GM13976 (cell line): ENCODE results near the gene KLF15.

ENCODE experiments used
- DNase-seq: peaks from one replicate; pipeline ENCODE4 v3.0.0; 2012; ENCODE audit warnings: low spot score
- in situ Hi-C: fragments of 300-500 bp; cut with MboI; formaldehyde crosslinking; loops from one replicate; pipeline ENCODE4 v1.12.0; 2022; ENCODE audit warnings: low sequenced_read_pairs, mixed read lengths, inconsistent platforms; ENCODE audit not compliant: unreplicated experiment
- TF ChIP-seq, protein P1 (sequence below): IDR thresholded peaks from 2 replicates; pipeline ENCODE4 v1.5.1; 2012; ENCODE audit warnings: borderline replicate concordance, mild to moderate bottlenecking; ENCODE audit not compliant: insufficient read depth; ENCODE audit errors: extremely low read depth, missing control alignments, control extremely low read depth

The KLF15 gene

GRCh38 chr3:126371096-126371705 is 14.0 kb upstream of the KLF15 start:
- in situ Hi-C loops, result no loop called here
- TF ChIP-seq, protein P1, sequence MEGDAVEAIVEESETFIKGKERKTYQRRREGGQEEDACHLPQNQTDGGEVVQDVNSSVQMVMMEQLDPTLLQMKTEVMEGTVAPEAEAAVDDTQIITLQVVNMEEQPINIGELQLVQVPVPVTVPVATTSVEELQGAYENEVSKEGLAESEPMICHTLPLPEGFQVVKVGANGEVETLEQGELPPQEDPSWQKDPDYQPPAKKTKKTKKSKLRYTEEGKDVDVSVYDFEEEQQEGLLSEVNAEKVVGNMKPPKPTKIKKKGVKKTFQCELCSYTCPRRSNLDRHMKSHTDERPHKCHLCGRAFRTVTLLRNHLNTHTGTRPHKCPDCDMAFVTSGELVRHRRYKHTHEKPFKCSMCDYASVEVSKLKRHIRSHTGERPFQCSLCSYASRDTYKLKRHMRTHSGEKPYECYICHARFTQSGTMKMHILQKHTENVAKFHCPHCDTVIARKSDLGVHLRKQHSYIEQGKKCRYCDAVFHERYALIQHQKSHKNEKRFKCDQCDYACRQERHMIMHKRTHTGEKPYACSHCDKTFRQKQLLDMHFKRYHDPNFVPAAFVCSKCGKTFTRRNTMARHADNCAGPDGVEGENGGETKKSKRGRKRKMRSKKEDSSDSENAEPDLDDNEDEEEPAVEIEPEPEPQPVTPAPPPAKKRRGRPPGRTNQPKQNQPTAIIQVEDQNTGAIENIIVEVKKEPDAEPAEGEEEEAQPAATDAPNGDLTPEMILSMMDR, result no peak
- no peak for DNase-seq

- TF ChIP-seq, protein P1, result no peak
- no peak for DNase-seq
- in situ Hi-C loops, result no loop called here
Measured at GRCh38 chr3:126370606-126371005, 13.4 kb upstream of the KLF15 start.

GRCh38 chr3:126370055-126370454 is 12.8 kb upstream of the KLF15 start:
- no peak for DNase-seq
- TF ChIP-seq, protein P1, result no peak
- in situ Hi-C loops, result no loop called here

DNA sequence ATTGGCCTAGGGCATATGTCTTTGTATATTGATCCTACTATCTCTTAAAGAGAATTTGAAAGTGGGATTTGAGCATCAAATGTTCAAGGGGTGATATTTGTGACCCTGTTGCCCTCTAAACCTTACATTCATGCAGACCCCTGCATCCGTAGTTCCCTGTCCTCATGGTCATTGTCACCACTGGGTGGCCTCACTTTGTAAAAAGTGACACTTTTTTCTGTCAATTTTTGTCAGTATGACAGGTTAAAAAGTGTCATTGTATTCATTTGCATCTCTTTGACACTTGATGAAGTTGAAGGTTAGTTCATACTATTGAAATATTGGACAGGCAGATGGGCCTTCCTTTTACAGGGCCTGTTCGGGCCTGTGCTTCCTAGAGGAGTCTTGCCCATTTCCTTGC is 12.3 kb upstream of the KLF15 start:
- in situ Hi-C loops, result no loop called here
- TF ChIP-seq, protein P1, result no peak
- no peak for DNase-seq

- TF ChIP-seq, protein P1, result no peak
- DNase-seq, result no peak
- in situ Hi-C loops, result no loop called here
Measured at GRCh38 chr3:126367316-126367805, 10.2 kb upstream of the KLF15 start.

DNA sequence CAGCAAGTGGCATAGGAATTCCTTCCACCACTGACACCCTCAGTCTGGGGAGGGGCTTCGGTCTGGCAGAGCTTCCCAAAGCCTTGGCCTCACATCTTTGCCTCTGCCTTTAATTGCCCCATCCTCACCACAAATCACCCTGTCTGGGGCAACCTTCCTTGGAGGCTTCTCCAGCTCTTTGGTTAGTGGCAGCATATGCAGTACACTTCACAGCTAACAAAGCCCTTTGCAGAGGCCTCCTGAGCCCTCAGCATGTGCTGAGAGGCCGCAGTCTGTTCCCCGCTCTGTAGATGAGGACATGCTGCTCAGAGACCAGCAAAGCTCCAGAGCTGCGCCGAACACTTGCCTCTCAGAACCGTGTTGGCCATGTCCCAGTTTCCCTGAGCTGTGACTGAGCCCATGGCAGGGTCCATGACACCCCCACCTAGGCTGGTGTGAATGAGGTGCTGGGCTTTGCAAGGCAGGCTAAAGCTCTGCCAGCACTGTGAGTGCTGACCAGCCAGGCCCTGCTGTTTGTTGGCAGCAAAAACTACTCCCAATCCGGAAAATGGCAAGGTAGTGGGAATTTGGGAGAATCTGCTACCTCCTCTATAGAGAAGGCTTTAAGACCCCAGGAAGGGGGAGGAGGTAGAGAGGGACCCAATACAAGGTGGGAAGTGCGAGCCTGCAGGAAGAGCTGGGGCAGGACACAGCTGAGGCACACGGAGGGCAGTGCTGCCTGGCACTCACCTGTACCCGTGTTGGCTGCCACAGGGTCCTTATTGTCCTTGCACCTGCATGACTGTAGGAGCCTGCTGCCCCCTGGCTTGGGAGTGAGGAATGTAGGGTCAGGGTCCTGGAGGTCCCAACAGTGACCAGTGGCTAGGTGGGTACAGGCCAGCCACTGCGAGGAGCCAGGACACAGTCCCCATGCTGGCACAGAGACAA is 8.4 kb upstream of the KLF15 start:
- no peak for DNase-seq
- TF ChIP-seq, protein P1, result no peak
- in situ Hi-C loops, result no loop called here
